H9 (cell line): ENCODE measurements around the gene QSOX2. TPM values are rescaled to one million over a fixed set of nuclear protein-coding genes. Genes with fewer than 3 reads are reported as not detected.

Experiments
- DNase-seq: peaks from one replicate; pipeline ENCODE4 v3.0.0-alpha.2; 2017
- H2AFZ ChIP-seq: one replicate; pipeline ENCODE4 v1.6.1; 2013; ENCODE audit warnings: mild to moderate bottlenecking, low read length, control low read depth, moderate library complexity
- H2AK5ac ChIP-seq: 2 replicates; pipeline ENCODE4 v1.6.1; 2013; ENCODE audit warnings: low read length, control low read depth, mixed read lengths; ENCODE audit not compliant: insufficient read length
- H2BK120ac ChIP-seq: one replicate; pipeline ENCODE4 v1.6.1; 2013; ENCODE audit warnings: low read depth, mild to moderate bottlenecking, low read length, control low read depth, inconsistent platforms; ENCODE audit not compliant: poor library complexity, severe bottlenecking
- H2BK12ac ChIP-seq: 2 replicates; pipeline ENCODE4 v1.6.1; 2013; ENCODE audit warnings: low read length, control low read depth, mixed read lengths, low read depth; ENCODE audit not compliant: insufficient read length
- H2BK15ac ChIP-seq: 2 replicates; pipeline ENCODE4 v1.6.1; 2013; ENCODE audit warnings: low read depth, low read length, control low read depth
- H2BK20ac ChIP-seq: one replicate; pipeline ENCODE4 v1.6.1; 2013; ENCODE audit warnings: low read depth, mild to moderate bottlenecking, low read length, control low read depth, inconsistent platforms; ENCODE audit not compliant: poor library complexity, severe bottlenecking
- H2BK5ac ChIP-seq: 2 replicates; pipeline ENCODE4 v1.6.1; 2013; ENCODE audit warnings: low read length, control low read depth, mixed read lengths; ENCODE audit not compliant: insufficient read length
- H3K14ac ChIP-seq: 2 replicates; pipeline ENCODE4 v1.6.1; 2013; ENCODE audit warnings: low read length, control low read depth; ENCODE audit not compliant: insufficient read depth
- H3K18ac ChIP-seq: 2 replicates; pipeline ENCODE4 v1.6.1; 2013; ENCODE audit warnings: low read depth, mild to moderate bottlenecking, mixed read lengths, low read length, control low read depth; ENCODE audit not compliant: insufficient read length
- H3K23ac ChIP-seq: 2 replicates; pipeline ENCODE4 v1.6.1; 2013; ENCODE audit warnings: low read length, control low read depth, mixed read lengths, low read depth; ENCODE audit not compliant: insufficient read length
- H3K23me2 ChIP-seq: 2 replicates; pipeline ENCODE4 v1.6.1; 2013; ENCODE audit warnings: low read depth, mild to moderate bottlenecking, mixed read lengths, low read length, control low read depth; ENCODE audit not compliant: insufficient read length, poor library complexity, severe bottlenecking
- H3K27ac ChIP-seq: 2 replicates; pipeline ENCODE4 v1.5.1; 2013; ENCODE audit warnings: low read length, control low read depth, mixed read lengths, low read depth; ENCODE audit not compliant: insufficient read length
- H3K27me3 ChIP-seq: 2 replicates; pipeline ENCODE4 v1.6.1; 2013; ENCODE audit warnings: low read length, control low read depth, inconsistent platforms; ENCODE audit not compliant: insufficient read depth
- H3K4ac ChIP-seq: 2 replicates; pipeline ENCODE4 v1.6.1; 2013; ENCODE audit warnings: low read depth, mild to moderate bottlenecking, control low read depth, inconsistent platforms, low read length, moderate library complexity
- H3K4me1 ChIP-seq: 2 replicates; pipeline ENCODE4 v1.6.1; 2013; ENCODE audit warnings: low read length, control low read depth, inconsistent platforms; ENCODE audit not compliant: insufficient read depth
- H3K4me2 ChIP-seq: 2 replicates; pipeline ENCODE4 v1.6.1; 2013; ENCODE audit warnings: low read length, control low read depth, mixed read lengths; ENCODE audit not compliant: insufficient read length, insufficient read depth
- H3K56ac ChIP-seq: 2 replicates; pipeline ENCODE4 v1.6.1; 2013; ENCODE audit warnings: low read depth, mild to moderate bottlenecking, mixed read lengths, low read length, control low read depth; ENCODE audit not compliant: insufficient read length
- H3K79me1 ChIP-seq: 2 replicates; pipeline ENCODE4 v1.6.1; 2013; ENCODE audit warnings: low read depth, mild to moderate bottlenecking, moderate library complexity, low read length, control low read depth, inconsistent platforms; ENCODE audit not compliant: insufficient read depth, poor library complexity, severe bottlenecking
- H3K79me2 ChIP-seq: 2 replicates; pipeline ENCODE4 v1.6.1; 2013; ENCODE audit warnings: low read length, control low read depth, inconsistent platforms; ENCODE audit not compliant: insufficient read depth
- H3K9ac ChIP-seq: 2 replicates; pipeline ENCODE4 v1.6.1; 2013; ENCODE audit warnings: low read length, control low read depth, mixed read lengths; ENCODE audit not compliant: insufficient read length; ENCODE audit errors: extremely low read depth
- H3K9me3 ChIP-seq: one replicate; pipeline ENCODE4 v1.6.1; 2013; ENCODE audit warnings: low read depth, low read length, inconsistent platforms; ENCODE audit not compliant: control insufficient read depth
- H3T11ph ChIP-seq: one replicate; pipeline ENCODE4 v1.6.1; 2013; ENCODE audit warnings: mild to moderate bottlenecking, low read length, control low read depth, inconsistent platforms
- H4K20me1 ChIP-seq: one replicate; pipeline ENCODE4 v1.6.1; 2013; ENCODE audit not compliant: control insufficient read depth, insufficient read length, insufficient read depth
- H4K5ac ChIP-seq: 2 replicates; pipeline ENCODE4 v1.6.1; 2013; ENCODE audit warnings: low read depth, mild to moderate bottlenecking, mixed read lengths, low read length, control low read depth; ENCODE audit not compliant: insufficient read length
- H4K8ac ChIP-seq: replicated peaks from 2 replicates; pipeline ENCODE4 v1.6.1; 2013; ENCODE audit warnings: low read length, control low read depth, mixed read lengths, low read depth; ENCODE audit not compliant: insufficient read length
- H4K91ac ChIP-seq: 2 replicates; pipeline ENCODE4 v1.6.1; 2013; ENCODE audit warnings: low read depth, mild to moderate bottlenecking, moderate library complexity, mixed read lengths, low read length, control low read depth; ENCODE audit not compliant: insufficient read length
- H3K27ac Mint-ChIP-seq, 3 experiments: 2 replicates in 2 of 3; 3 replicates in 1 of 3; pipeline ENCODE4 v1.8.0; 2020 to 2021; ENCODE audit warnings: mixed read lengths in 3 of 3, mild to moderate bottlenecking in 1 of 3, moderate library complexity in 1 of 3
- H3K27me3 Mint-ChIP-seq: 2 replicates; pipeline ENCODE4 v1.8.0; 2021; ENCODE audit warnings: low read depth, mild to moderate bottlenecking, moderate library complexity, mixed read lengths
- H3K36me3 Mint-ChIP-seq, 3 experiments: 2 replicates in 2 of 3; 3 replicates in 1 of 3; pipeline ENCODE4 v1.8.0; 2020 to 2021; ENCODE audit warnings: low read depth in 3 of 3, mixed read lengths in 3 of 3; ENCODE audit not compliant: insufficient read depth in 1 of 3
- H3K4me1 Mint-ChIP-seq, 2 experiments: 2 replicates each; pipeline ENCODE4 v1.8.0; 2020; ENCODE audit warnings: mixed read lengths in 2 of 2
- H3K4me3 Mint-ChIP-seq, 2 experiments: 2 replicates in 1 of 2; 3 replicates in 1 of 2; pipeline ENCODE4 v1.8.0; 2020 to 2021; ENCODE audit warnings: mild to moderate bottlenecking in 2 of 2, mixed read lengths in 2 of 2, moderate library complexity in 1 of 2
- H3K9me3 Mint-ChIP-seq, 2 experiments: 2 replicates in 1 of 2; 3 replicates in 1 of 2; pipeline ENCODE4 v1.8.0; 2020; ENCODE audit warnings: mild to moderate bottlenecking in 2 of 2, mixed read lengths in 2 of 2, moderate library complexity in 1 of 2
- CTCF ChIP-seq: fragments of 200-600 bp; sonication (generic); conservative IDR thresholded peaks from 3 replicates; pipeline ENCODE4 v1.8.0; 2021; ENCODE audit warnings: antibody characterized with exemption, mild to moderate bottlenecking
- WGBS: extraction: QIAGEN DNeasy Blood & Tissue Kit; methylation state at CpG from one replicate; pipeline ENCODE4 v1.1.7; 2013; ENCODE audit warnings: missing lambda C conversion rate, low lambda C conversion rate, mixed read lengths; ENCODE audit not compliant: insufficient read length; ENCODE audit errors: extremely low coverage; 5-methylcytosine and 5-hydroxymethylcytosine counted together
- total RNA-seq: library from RNA; stranded (reverse); gene quantifications from 2 replicates; pipeline ENCODE4 v1.2.1, GENCODE V29; 2021

The QSOX2 gene
- total RNA-seq, 1 experiment from 2014 or later = 25.8 TPM

- Histone ChIP-seq H4K8ac (no peak overlapping the region), H3K23me2 (no peaks in the 10 kb centered on the region), H3K9me3 (no peaks in the 10 kb centered on the region), H2AFZ (no peak overlapping the region), H3K23ac (no peak overlapping the region), H2AK5ac (no peak overlapping the region), H2BK5ac (no peak overlapping the region), H2BK120ac (no peak overlapping the region), H3K4me1 (no peaks in the 10 kb centered on the region), H4K5ac (no peak overlapping the region), H3K9ac (no peak overlapping the region), H3K79me1 (peaks cover 6% of the 10 kb centered on the region), H3K27ac (no peak overlapping the region), H3K14ac (no peak overlapping the region), H3K79me2 (peaks cover 9% of the 10 kb centered on the region; the same call in 1 of the 2 replicates), H3K18ac (no peak overlapping the region), H3K56ac (no peak overlapping the region), H3K27me3 (no peaks in the 10 kb centered on the region), H2BK15ac (no peak overlapping the region), H4K91ac (no peak overlapping the region), H2BK20ac (no peak overlapping the region), H3K4ac (no peak overlapping the region), H4K20me1 (peaks cover under 1% of the 10 kb centered on the region), H3K4me2 (no peak overlapping the region), H3T11ph (no peak overlapping the region), H2BK12ac (no peak overlapping the region)
- no peak for DNase-seq
- Mint-ChIP-seq H3K4me3 (no peak overlapping the region), H3K36me3 (peaks cover 11 to 28% (median 21%) of the 10 kb centered on the region in 3 experiments), H3K27ac (peak overlapping the region in 2 of 3 experiments; percentile 75 to 89; a peak in 4 of 7 replicates), H3K9me3 (no peaks in the 10 kb centered on the region), H3K27me3 (no peaks in the 10 kb centered on the region), H3K4me1 (peaks cover 13 to 15% of the 10 kb centered on the region in 2 experiments)
- no peak for TF ChIP-seq CTCF
- no CpG with 5 or more reads among the region's 21 CpGs for WGBS
Observed at GRCh38 chr9:136234597-136234996, 11.0 kb downstream of the QSOX2 start.
